ENCODE data around the gene TMEM220. TPM values are rescaled to one million over a fixed set of nuclear protein-coding genes. Genes with fewer than 3 reads are reported as not detected.

Gene TMEM220
- total and polyA plus RNA-seq, 2 experiments from 2014 or later, result 3.1 to 7.8 TPM

- Mint-ChIP-seq H3K27ac (no peak overlapping the region), H3K36me3 (ENCODE audit: low read depth) (peaks cover 9% of the 10 kb centered on the region), H3K4me1 (peaks cover 4% of the 10 kb centered on the region), H3K4me3 (no peak overlapping the region), H3K27me3 (ENCODE audit: insufficient read depth, low read depth, poor library complexity) (peaks cover 7% of the 10 kb centered on the region), H3K9me3 (peaks cover 10% of the 10 kb centered on the region)
- Histone ChIP-seq H3K4me3 (no peak overlapping the region), H3K79me2 (replicated peaks; ENCODE audit: insufficient read depth) (no peaks in the 10 kb centered on the region), H3F3A (replicated peaks; ENCODE audit: low read depth) (no peaks in the 10 kb centered on the region), H2AFZ (peak overlapping the region; percentile 43; the same call in 1 of the 2 replicates), H3K9me2 (ENCODE audit: insufficient read depth) (no peaks in the 10 kb centered on the region), H3K4me1 (ENCODE audit: insufficient read depth) (no peaks in the 10 kb centered on the region), H3K27me3 (ENCODE audit: insufficient read depth) (no peaks in the 10 kb centered on the region), H3K4me2 (no peak overlapping the region), H3K27ac (ENCODE audit: low read depth) (no peak overlapping the region), H4K20me1 (replicated peaks; ENCODE audit: insufficient read depth) (no peaks in the 10 kb centered on the region), H3K36me3 (ENCODE audit: insufficient read depth) (no peaks in the 10 kb centered on the region)
- peak; percentile 90 to 95 for TF ChIP-seq CTCF (conservative IDR thresholded peaks at IDR 0.05; ENCODE audit: low read depth in 2 of 2)
- TF ChIP-seq CREB1 (CRISPR knock-in tag; IDR thresholded peaks at IDR 0.05; ENCODE audit: low read depth), result no peak; the same call in 1 of the 2 replicates
- ATAC-seq, result peak; percentile 73
- DNase-seq (ENCODE audit: low spot score), result peak; percentile 93
Measured at GRCh38 chr17:10772425-10773380, 42.9 kb upstream of the TMEM220 start.

GRCh38 chr17:10771148-10771547 lies 41.3 kb upstream of the TMEM220 start:
- H3K4me2 ChIP-seq, result no peak overlapping the region
- no peaks in the 10 kb centered on the region for H3K79me2 ChIP-seq (replicated peaks; ENCODE audit: insufficient read depth)
- H3K27ac ChIP-seq (ENCODE audit: low read depth), result no peak overlapping the region
- H3K4me1 ChIP-seq (ENCODE audit: insufficient read depth), result no peaks in the 10 kb centered on the region
- Mint-ChIP-seq H3K9me3 (peaks cover 10% of the 10 kb centered on the region), H3K4me1 (peaks cover 4% of the 10 kb centered on the region), H3K4me3 (no peak overlapping the region), H3K27ac (no peak overlapping the region), H3K27me3 (ENCODE audit: insufficient read depth, low read depth, poor library complexity) (peaks cover 7% of the 10 kb centered on the region), H3K36me3 (ENCODE audit: low read depth) (peaks cover 9% of the 10 kb centered on the region)
- H4K20me1 ChIP-seq (replicated peaks; ENCODE audit: insufficient read depth), result no peaks in the 10 kb centered on the region
- H3F3A ChIP-seq (replicated peaks; ENCODE audit: low read depth), result no peaks in the 10 kb centered on the region
- H3K27me3 ChIP-seq (ENCODE audit: insufficient read depth), result no peaks in the 10 kb centered on the region
- H3K36me3 ChIP-seq (ENCODE audit: insufficient read depth), result no peaks in the 10 kb centered on the region
- no peaks in the 10 kb centered on the region for H3K9me2 ChIP-seq (ENCODE audit: insufficient read depth)
- ATAC-seq (no peak), DNase-seq (ENCODE audit: low spot score) (no peak)
- H3K4me3 ChIP-seq, result no peak overlapping the region
- H2AFZ ChIP-seq, result no peak overlapping the region
- TF ChIP-seq EZH2 (IDR thresholded peaks at IDR 0.05; ENCODE audit: low read depth, unreplicated experiment) (no peak), NANOG (IDR thresholded peaks at IDR 0.05; ENCODE audit: borderline replicate concordance) (no peak), ZNF331 (CRISPR knock-in tag; IDR thresholded peaks at IDR 0.05; ENCODE audit: low read depth) (no peak)

DNA sequence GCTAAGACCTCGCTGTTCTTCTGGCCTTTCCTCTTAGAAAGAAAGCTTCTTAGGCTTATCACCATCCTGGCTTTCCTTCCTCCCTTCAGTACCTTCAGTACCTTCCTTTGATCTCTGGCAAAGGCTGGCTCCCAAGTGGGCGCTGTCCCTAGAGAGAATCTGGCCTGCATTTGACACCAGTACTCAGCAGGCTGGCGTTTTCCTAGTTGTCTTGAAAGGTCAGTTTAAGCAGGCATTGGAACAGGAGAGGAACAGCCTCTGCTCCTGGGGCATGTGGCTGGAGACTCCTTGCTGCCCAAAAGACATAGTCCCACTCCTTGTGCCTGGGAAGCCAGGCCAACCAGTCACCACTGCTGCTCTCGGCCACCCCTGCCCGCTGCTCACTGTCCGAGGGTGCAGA lies 40.0 kb upstream of the TMEM220 start:
- no peaks in the 10 kb centered on the region for H3F3A ChIP-seq (replicated peaks; ENCODE audit: low read depth)
- Mint-ChIP-seq H3K4me3 (no peak overlapping the region), H3K36me3 (ENCODE audit: low read depth) (peaks cover 2% of the 10 kb centered on the region; the same call in 2 of the 3 replicates), H3K9me3 (peaks cover 5% of the 10 kb centered on the region; the same call in 2 of the 3 replicates), H3K27me3 (ENCODE audit: insufficient read depth, low read depth, poor library complexity) (peaks cover 4% of the 10 kb centered on the region), H3K27ac (no peak overlapping the region), H3K4me1 (peaks cover 4% of the 10 kb centered on the region)
- H3K9me2 ChIP-seq (ENCODE audit: insufficient read depth), result no peaks in the 10 kb centered on the region
- TF ChIP-seq EZH2 (IDR thresholded peaks at IDR 0.05; ENCODE audit: low read depth, unreplicated experiment) (no peak), POLR2AphosphoS5 (IDR thresholded peaks at IDR 0.05; ENCODE audit: low read depth) (no peak), ZNF114 (CRISPR knock-in tag; IDR thresholded peaks at IDR 0.05) (no peak)
- DNase-seq (ENCODE audit: low spot score), result no peak
- ATAC-seq, result no peak
- no peak overlapping the region for H3K4me3 ChIP-seq
- no peaks in the 10 kb centered on the region for H3K79me2 ChIP-seq (replicated peaks; ENCODE audit: insufficient read depth)
- H3K27ac ChIP-seq (ENCODE audit: low read depth), result no peak overlapping the region
- H4K20me1 ChIP-seq (replicated peaks; ENCODE audit: insufficient read depth), result no peaks in the 10 kb centered on the region
- H3K4me1 ChIP-seq (ENCODE audit: insufficient read depth), result no peaks in the 10 kb centered on the region
- H2AFZ ChIP-seq, result no peak overlapping the region
- no peaks in the 10 kb centered on the region for H3K36me3 ChIP-seq (ENCODE audit: insufficient read depth)
- H3K27me3 ChIP-seq (ENCODE audit: insufficient read depth), result no peaks in the 10 kb centered on the region
- no peak overlapping the region for H3K4me2 ChIP-seq

All from GM23338 (cell line).